ENCODE results near the gene PNPLA5. TPM values are rescaled to one million over a fixed set of nuclear protein-coding genes. Genes with fewer than 3 reads are reported as not detected.

The PNPLA5 gene
- total and polyA plus RNA-seq, 4 donors, result not detected

DNA sequence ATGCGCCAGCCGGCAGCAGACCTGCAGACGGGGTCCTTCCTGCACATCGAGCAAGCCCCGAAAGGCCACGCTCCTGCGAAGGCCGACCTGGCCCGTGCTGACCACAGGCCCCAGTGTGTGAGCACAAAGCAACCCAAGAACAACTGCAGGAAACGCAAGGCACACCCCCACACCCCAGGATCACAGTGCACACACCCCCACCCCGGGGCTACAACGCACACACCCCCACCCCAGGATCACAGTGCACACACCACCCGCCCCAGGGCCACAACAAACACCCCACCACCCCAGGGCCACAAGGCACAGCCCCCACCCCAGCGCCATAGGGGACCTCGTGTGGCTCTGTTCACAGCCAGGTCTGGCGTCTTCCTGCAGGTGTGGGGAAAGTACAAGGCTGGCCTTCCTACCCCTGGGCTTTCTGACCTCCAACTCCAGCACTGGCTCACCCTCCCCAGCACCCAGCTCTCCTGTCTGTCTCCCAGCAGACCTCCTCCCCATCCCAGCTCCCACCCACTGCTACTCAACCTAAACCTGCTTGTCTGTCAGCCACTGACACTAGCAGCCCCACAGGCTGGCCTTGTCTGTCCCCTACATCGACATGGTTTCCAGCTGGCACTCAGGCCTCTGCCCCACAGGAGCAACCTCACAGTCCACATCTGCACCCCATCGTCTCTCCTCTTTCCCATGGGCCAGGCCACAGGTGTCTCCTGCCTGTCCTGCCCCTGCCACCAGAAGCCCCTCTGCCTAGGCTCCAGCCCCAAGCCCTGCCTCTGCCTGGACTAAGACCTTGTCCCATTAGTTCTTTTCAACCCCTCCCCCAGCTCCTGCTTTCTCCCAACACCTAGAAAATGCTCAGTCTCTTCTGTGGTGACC lies 59.2 kb downstream of the PNPLA5 start:
- no peak overlapping the region for H3K4me3 ChIP-seq
- TF ChIP-seq, protein P1, sequence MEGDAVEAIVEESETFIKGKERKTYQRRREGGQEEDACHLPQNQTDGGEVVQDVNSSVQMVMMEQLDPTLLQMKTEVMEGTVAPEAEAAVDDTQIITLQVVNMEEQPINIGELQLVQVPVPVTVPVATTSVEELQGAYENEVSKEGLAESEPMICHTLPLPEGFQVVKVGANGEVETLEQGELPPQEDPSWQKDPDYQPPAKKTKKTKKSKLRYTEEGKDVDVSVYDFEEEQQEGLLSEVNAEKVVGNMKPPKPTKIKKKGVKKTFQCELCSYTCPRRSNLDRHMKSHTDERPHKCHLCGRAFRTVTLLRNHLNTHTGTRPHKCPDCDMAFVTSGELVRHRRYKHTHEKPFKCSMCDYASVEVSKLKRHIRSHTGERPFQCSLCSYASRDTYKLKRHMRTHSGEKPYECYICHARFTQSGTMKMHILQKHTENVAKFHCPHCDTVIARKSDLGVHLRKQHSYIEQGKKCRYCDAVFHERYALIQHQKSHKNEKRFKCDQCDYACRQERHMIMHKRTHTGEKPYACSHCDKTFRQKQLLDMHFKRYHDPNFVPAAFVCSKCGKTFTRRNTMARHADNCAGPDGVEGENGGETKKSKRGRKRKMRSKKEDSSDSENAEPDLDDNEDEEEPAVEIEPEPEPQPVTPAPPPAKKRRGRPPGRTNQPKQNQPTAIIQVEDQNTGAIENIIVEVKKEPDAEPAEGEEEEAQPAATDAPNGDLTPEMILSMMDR (IDR thresholded peaks at IDR 0.05; ENCODE audit: control extremely low read depth, extremely low read depth), result no peak
- H3K9me3 ChIP-seq (ENCODE audit: control insufficient read depth in 4 of 4, insufficient read depth in 3 of 4, low read length in 3 of 4), result peaks cover 0 to 2% (median 0%) of the 10 kb centered on the region in 4 donors
- ATAC-seq (ENCODE audit: insufficient read depth, low FRiP score) (no peak), DNase-seq (no peak)
- peaks cover 0 to 32% (median 12%) of the 10 kb centered on the region in 5 donors for H3K4me1 ChIP-seq (ENCODE audit: control insufficient read depth in 5 of 5, insufficient read depth in 5 of 5, low read length in 5 of 5)
- no peaks in the 10 kb centered on the region for H3K36me3 ChIP-seq (ENCODE audit: control insufficient read depth in 4 of 4, insufficient read depth in 4 of 4, low read length in 4 of 4)
- H3K27ac ChIP-seq (ENCODE audit: low read depth in 1 of 2, low read length in 1 of 2), result no peak overlapping the region
- no peak overlapping the region for H3K9ac ChIP-seq (ENCODE audit: insufficient read depth in 1 of 2, low read length in 2 of 2)
- 87 to 92% methylated on average over 18 of the region's 18 CpGs for WGBS, 2 donors
- peaks cover 0 to 12% (median 0%) of the 10 kb centered on the region in 3 donors for H3K27me3 ChIP-seq (ENCODE audit: control insufficient read depth in 3 of 3, insufficient read depth in 3 of 3, low read length in 2 of 3)

- H3K4me3 ChIP-seq, result no peak overlapping the region
- TF ChIP-seq, protein P1 (IDR thresholded peaks at IDR 0.05; ENCODE audit: control extremely low read depth, extremely low read depth), result no peak
- no peaks in the 10 kb centered on the region for H3K36me3 ChIP-seq (ENCODE audit: control insufficient read depth in 4 of 4, insufficient read depth in 4 of 4, low read length in 4 of 4)
- DNase-seq (no peak), ATAC-seq (ENCODE audit: insufficient read depth, low FRiP score) (no peak)
- H3K27me3 ChIP-seq (ENCODE audit: control insufficient read depth in 3 of 3, insufficient read depth in 3 of 3, low read length in 2 of 3), result peaks cover 0 to 12% (median 0%) of the 10 kb centered on the region in 3 donors
- WGBS, 2 donors, result 91 to 92% methylated on average over 33 of the region's 33 CpGs
- H3K9me3 ChIP-seq (ENCODE audit: control insufficient read depth in 4 of 4, insufficient read depth in 3 of 4, low read length in 3 of 4), result peaks cover 0 to 2% (median 0%) of the 10 kb centered on the region in 4 donors
- no peak overlapping the region for H3K9ac ChIP-seq (ENCODE audit: insufficient read depth in 1 of 2, low read length in 2 of 2)
- no peak overlapping the region for H3K27ac ChIP-seq (ENCODE audit: low read depth in 1 of 2, low read length in 1 of 2)
- peaks cover 0 to 34% (median 12%) of the 10 kb centered on the region in 5 donors for H3K4me1 ChIP-seq (ENCODE audit: control insufficient read depth in 5 of 5, insufficient read depth in 5 of 5, low read length in 5 of 5)
These were observed 60.0 kb downstream of the PNPLA5 start for GRCh38 chr22:43831561-43832392.

DNA sequence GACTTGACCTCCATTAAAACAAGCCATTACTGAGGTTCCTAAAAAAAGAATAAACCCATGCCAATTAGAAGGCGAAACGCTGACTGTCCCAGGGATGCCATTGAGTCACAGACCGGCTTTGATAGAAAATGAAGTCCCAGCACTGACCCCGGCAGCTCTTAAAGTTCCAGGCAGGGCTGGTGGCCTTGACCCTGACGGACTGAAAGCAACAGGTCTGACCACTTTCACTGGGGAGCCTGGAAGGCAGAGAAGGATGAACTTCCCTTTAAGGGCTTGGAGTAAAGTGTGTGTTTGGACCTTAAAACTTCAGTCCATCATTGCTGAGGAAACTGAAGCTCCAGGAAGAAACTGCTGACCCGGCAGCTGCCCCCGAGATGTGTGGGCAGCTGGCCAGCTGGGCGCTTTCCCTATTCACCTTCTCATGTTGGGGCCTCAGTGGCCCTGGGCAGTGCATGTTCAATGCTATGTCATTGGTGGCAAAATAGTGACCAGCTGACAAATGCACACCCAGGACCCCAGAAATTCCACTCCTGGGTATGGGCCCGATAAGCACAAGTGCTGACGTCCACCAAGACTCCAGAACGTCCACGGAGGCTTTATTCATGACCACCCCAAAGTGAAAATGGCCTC lies 60.8 kb downstream of the PNPLA5 start:
- Histone ChIP-seq H3K36me3 (ENCODE audit: control insufficient read depth in 4 of 4, insufficient read depth in 4 of 4, low read length in 4 of 4) (no peaks in the 10 kb centered on the region), H3K4me1 (ENCODE audit: control insufficient read depth in 5 of 5, insufficient read depth in 5 of 5, low read length in 5 of 5) (peaks cover 0 to 42% (median 12%) of the 10 kb centered on the region in 5 donors), H3K4me3 (no peak overlapping the region), H3K27ac (ENCODE audit: low read depth in 1 of 2, low read length in 1 of 2) (no peak overlapping the region), H3K9me3 (ENCODE audit: control insufficient read depth in 4 of 4, insufficient read depth in 3 of 4, low read length in 3 of 4) (no peaks in the 10 kb centered on the region), H3K27me3 (ENCODE audit: control insufficient read depth in 3 of 3, insufficient read depth in 3 of 3, low read length in 2 of 3) (peaks cover 0 to 12% (median 0%) of the 10 kb centered on the region in 3 donors), H3K9ac (ENCODE audit: insufficient read depth in 1 of 2, low read length in 2 of 2) (no peak overlapping the region)
- ATAC-seq (ENCODE audit: insufficient read depth, low FRiP score), result no peak
- TF ChIP-seq, protein P1 (IDR thresholded peaks at IDR 0.05; ENCODE audit: control extremely low read depth, extremely low read depth), result no peak
- 65 to 84% methylated on average over 12 of the region's 12 CpGs for WGBS, 2 donors
- no peak for DNase-seq
